ENCODE results near the gene RBCK1. TPM values are rescaled to one million over a fixed set of nuclear protein-coding genes. Genes with fewer than 3 reads are reported as not detected.
A peak's percentile ranks its signal among the peaks of the same experiment; 100 is the strongest.

RBCK1 gene
- total RNA-seq, 1 donor, result 104 TPM

DNA sequence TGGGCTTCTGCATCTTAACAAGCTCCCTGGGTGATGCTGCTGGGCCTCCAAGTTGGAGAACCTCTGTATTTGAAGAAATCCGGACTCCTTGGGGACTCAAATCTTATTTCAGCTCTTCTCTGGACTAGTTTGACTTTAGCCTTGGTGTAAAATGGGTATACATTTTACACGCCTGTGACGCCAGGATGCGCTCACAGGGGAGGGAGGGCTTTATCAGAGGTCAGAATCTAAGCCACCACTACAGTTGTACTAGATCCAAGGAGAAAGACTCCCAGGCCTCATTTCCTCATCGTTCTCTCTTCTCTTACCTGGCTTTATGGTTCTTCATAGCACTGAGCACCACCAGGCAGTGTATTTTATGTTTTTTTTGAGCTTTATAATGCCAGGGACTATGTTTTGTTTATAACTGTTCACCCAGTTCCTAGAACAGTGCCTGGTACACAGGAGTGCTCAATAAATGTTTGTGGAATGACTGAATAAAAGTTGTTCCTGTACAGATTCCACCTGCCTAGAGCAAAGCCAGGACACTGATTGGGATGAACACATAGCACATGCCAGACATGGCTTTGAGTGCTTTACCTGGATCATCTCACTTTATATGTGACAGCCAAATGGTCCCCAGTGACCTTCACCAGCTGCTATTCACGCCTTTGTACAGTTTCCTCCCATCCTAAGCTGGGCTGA is 5.1 kb upstream of the RBCK1 start:
- Histone ChIP-seq H3K4me1 (ENCODE audit: insufficient read depth, low read length) (peaks cover 6% of the 10 kb centered on the region), H3K27ac (ENCODE audit: low read depth, low read length) (no peak overlapping the region), H3K9me3 (ENCODE audit: low read depth, low read length) (no peaks in the 10 kb centered on the region), H3K79me2 (ENCODE audit: insufficient read depth, low read length) (no peaks in the 10 kb centered on the region), H3K27me3 (ENCODE audit: insufficient read depth, low read length) (no peaks in the 10 kb centered on the region), H3K36me3 (ENCODE audit: insufficient read depth, low read length) (no peaks in the 10 kb centered on the region), H4K20me1 (ENCODE audit: insufficient read depth, low read length) (no peaks in the 10 kb centered on the region), H3K4me3 (ENCODE audit: insufficient read depth, low read length) (no peak overlapping the region), H3K4me2 (ENCODE audit: insufficient read depth, low read length) (no peak overlapping the region), H2AFZ (ENCODE audit: low read length) (no peak overlapping the region)
- TF ChIP-seq, protein P1, sequence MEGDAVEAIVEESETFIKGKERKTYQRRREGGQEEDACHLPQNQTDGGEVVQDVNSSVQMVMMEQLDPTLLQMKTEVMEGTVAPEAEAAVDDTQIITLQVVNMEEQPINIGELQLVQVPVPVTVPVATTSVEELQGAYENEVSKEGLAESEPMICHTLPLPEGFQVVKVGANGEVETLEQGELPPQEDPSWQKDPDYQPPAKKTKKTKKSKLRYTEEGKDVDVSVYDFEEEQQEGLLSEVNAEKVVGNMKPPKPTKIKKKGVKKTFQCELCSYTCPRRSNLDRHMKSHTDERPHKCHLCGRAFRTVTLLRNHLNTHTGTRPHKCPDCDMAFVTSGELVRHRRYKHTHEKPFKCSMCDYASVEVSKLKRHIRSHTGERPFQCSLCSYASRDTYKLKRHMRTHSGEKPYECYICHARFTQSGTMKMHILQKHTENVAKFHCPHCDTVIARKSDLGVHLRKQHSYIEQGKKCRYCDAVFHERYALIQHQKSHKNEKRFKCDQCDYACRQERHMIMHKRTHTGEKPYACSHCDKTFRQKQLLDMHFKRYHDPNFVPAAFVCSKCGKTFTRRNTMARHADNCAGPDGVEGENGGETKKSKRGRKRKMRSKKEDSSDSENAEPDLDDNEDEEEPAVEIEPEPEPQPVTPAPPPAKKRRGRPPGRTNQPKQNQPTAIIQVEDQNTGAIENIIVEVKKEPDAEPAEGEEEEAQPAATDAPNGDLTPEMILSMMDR (IDR thresholded peaks at IDR 0.05; ENCODE audit: extremely low read depth, low read depth, low read length), result no peak
- DNase-seq (ENCODE audit: insufficient read length, low spot score, missing footprints), result peak; percentile 63

DNA sequence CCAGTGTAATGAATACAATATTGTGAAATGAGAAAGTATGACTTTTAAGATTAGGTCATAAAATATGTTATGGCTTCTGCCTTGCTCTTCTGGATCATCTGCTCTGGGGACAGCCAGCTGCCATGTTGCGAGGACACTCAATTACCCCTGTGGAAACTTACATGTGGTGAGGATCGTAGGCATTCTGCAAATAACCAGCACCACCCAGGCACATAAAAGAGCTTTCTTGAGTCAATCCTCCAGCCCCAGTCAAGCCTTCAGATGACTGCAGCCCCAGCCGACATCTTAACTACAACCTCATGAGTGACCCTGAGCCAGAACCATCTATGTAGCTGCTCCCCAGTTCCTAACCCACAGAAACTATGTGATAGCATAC is 4.5 kb upstream of the RBCK1 start:
- H3K4me2 ChIP-seq (ENCODE audit: insufficient read depth, low read length), result no peak overlapping the region
- H3K79me2 ChIP-seq (ENCODE audit: insufficient read depth, low read length), result peaks cover 4% of the 10 kb centered on the region
- H3K36me3 ChIP-seq (ENCODE audit: insufficient read depth, low read length), result no peaks in the 10 kb centered on the region
- no peaks in the 10 kb centered on the region for H3K9me3 ChIP-seq (ENCODE audit: low read depth, low read length)
- DNase-seq (ENCODE audit: insufficient read length, low spot score, missing footprints), result no peak
- no peak overlapping the region for H3K4me3 ChIP-seq (ENCODE audit: insufficient read depth, low read length)
- H3K27me3 ChIP-seq (ENCODE audit: insufficient read depth, low read length), result no peaks in the 10 kb centered on the region
- no peak overlapping the region for H3K27ac ChIP-seq (ENCODE audit: low read depth, low read length)
- no peak overlapping the region for H2AFZ ChIP-seq (ENCODE audit: low read length)
- H4K20me1 ChIP-seq (ENCODE audit: insufficient read depth, low read length), result peaks cover 2% of the 10 kb centered on the region
- TF ChIP-seq, protein P1 (IDR thresholded peaks at IDR 0.05; ENCODE audit: extremely low read depth, low read depth, low read length), result no peak
- H3K4me1 ChIP-seq (ENCODE audit: insufficient read depth, low read length), result peaks cover 6% of the 10 kb centered on the region

GRCh38 chr20:404088-404487 is 4.0 kb upstream of the RBCK1 start:
- H3K4me1 ChIP-seq (ENCODE audit: insufficient read depth, low read length), result peaks cover 10% of the 10 kb centered on the region
- H3K27me3 ChIP-seq (ENCODE audit: insufficient read depth, low read length), result no peaks in the 10 kb centered on the region
- no peak overlapping the region for H2AFZ ChIP-seq (ENCODE audit: low read length)
- H3K4me2 ChIP-seq (ENCODE audit: insufficient read depth, low read length), result no peak overlapping the region
- no peak overlapping the region for H3K27ac ChIP-seq (ENCODE audit: low read depth, low read length)
- H3K79me2 ChIP-seq (ENCODE audit: insufficient read depth, low read length), result peaks cover 9% of the 10 kb centered on the region
- no peak overlapping the region for H3K4me3 ChIP-seq (ENCODE audit: insufficient read depth, low read length)
- H4K20me1 ChIP-seq (ENCODE audit: insufficient read depth, low read length), result peaks cover 7% of the 10 kb centered on the region
- no peaks in the 10 kb centered on the region for H3K36me3 ChIP-seq (ENCODE audit: insufficient read depth, low read length)
- DNase-seq (ENCODE audit: insufficient read length, low spot score, missing footprints), result no peak
- no peaks in the 10 kb centered on the region for H3K9me3 ChIP-seq (ENCODE audit: low read depth, low read length)
- TF ChIP-seq, protein P1 (IDR thresholded peaks at IDR 0.05; ENCODE audit: extremely low read depth, low read depth, low read length), result no peak

DNA sequence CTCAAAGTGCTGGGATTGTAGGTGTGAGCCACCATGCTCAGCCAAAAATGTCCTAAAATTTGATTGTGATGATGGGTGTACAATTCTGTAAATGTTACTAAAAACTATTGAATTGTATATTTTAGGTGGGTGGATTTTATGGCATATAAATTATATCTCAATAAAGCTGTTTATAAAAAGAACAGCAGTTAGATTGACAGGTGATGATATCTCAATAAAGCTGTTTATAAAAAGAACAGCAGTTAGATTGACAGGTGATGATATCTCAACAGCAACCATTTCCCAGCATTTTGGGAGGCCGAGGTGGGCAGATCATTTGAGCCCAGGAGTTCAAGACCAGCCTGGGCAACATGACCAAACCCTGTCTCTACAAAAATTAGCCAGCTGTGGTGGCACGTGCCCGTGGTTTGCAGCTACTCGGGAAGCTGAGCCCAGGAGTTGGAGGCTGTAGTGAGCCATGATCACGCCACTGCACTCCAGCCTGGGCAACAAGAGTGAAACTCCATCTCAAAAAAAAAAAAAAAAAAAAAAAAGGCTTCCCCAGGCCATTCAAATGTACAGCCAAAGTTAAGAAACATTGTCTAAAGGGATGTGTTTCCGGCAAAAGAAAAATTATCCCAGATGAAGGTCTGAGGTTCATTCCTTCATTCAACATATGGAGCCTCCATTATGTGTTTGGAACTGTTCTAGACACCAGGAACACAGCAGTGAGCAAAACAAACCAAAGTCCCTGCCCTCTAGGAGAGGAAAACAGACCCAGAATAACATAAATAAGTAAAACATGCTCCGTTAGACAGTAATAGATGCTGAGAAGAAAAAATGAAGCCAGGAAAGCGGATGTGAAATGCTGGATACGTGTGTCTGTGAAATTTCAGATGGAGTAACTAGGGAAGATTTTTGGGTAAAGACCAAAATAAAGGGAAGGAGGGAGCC is 1.6 kb upstream of the RBCK1 start:
- H3K4me3 ChIP-seq (ENCODE audit: insufficient read depth, low read length), result peak overlapping the region; percentile 76
- peaks cover 19% of the 10 kb centered on the region for H3K4me1 ChIP-seq (ENCODE audit: insufficient read depth, low read length)
- H3K27ac ChIP-seq (ENCODE audit: low read depth, low read length), result no peak overlapping the region
- H3K79me2 ChIP-seq (ENCODE audit: insufficient read depth, low read length), result peaks cover 31% of the 10 kb centered on the region
- no peaks in the 10 kb centered on the region for H3K9me3 ChIP-seq (ENCODE audit: low read depth, low read length)
- H3K27me3 ChIP-seq (ENCODE audit: insufficient read depth, low read length), result no peaks in the 10 kb centered on the region
- peak overlapping the region; percentile 99 for H2AFZ ChIP-seq (ENCODE audit: low read length)
- H3K36me3 ChIP-seq (ENCODE audit: insufficient read depth, low read length), result peaks cover 16% of the 10 kb centered on the region
- TF ChIP-seq, protein P1 (IDR thresholded peaks at IDR 0.05; ENCODE audit: extremely low read depth, low read depth, low read length), result no peak
- peak overlapping the region; percentile 96 for H3K4me2 ChIP-seq (ENCODE audit: insufficient read depth, low read length)
- H4K20me1 ChIP-seq (ENCODE audit: insufficient read depth, low read length), result peaks cover 18% of the 10 kb centered on the region
- DNase-seq (ENCODE audit: insufficient read length, low spot score, missing footprints), result no peak
